ENCODE data around the gene SMAD6.

DNA sequence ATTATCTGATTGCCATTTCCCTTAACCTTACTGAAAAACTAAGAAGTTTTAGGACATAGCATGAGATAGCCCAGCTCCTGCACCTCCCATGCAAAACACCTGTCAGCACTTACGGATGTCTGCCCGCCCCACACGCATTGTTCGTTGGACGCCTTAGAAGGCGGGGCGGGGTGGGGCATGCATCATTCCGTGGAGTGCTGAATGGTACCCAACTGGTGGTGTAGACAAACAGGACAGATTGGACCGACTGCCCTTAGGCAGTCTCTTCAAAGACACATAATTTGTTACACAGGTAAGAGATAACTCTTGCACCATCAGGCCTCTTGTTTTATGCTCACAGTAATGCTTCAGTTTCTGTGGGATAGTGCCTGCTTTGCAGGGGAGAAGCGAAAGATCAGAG is 93.8 kb downstream of the SMAD6 start:
- TF ChIP-seq TARDBP (IDR thresholded peaks at IDR 0.05; ENCODE audit: borderline replicate concordance) (no peak), EP300 (IDR thresholded peaks at IDR 0.05; ENCODE audit: borderline replicate concordance in 1 of 2, control insufficient read depth in 1 of 2, low read depth in 2 of 2, low read length in 2 of 2) (no peak)

Measured in GM12878 (cell line).